Brain microvascular endothelial cell (primary cell): Measurements from ENCODE around the gene TMEM125.
A peak's percentile ranks its signal among the peaks of the same experiment; 100 is the strongest.

ENCODE experiments used
- DNase-seq: peaks from one replicate; pipeline ENCODE4 v3.0.0-alpha.2; 2020
- H3K27ac ChIP-seq: fragments of 250-450 bp; sonication (Bioruptor Pico); 2 replicates; pipeline ENCODE4 v1.5.1; 2020; ENCODE audit warnings: mild to moderate bottlenecking, moderate library complexity
- H3K27me3 ChIP-seq: fragments of 250-450 bp; sonication (Bioruptor Pico); replicated peaks from 2 replicates; pipeline ENCODE4 v1.5.1; 2020; ENCODE audit warnings: mild to moderate bottlenecking
- H3K36me3 ChIP-seq: fragments of 250-450 bp; sonication (Bioruptor Pico); replicated peaks from 2 replicates; pipeline ENCODE4 v1.5.1; 2020; ENCODE audit warnings: mild to moderate bottlenecking
- H3K4me3 ChIP-seq: 2 replicates; pipeline ENCODE4 v1.5.1; 2011; ENCODE audit warnings: low read depth, mild to moderate bottlenecking, control low read depth, low read length, moderate library complexity
- CTCF ChIP-seq: IDR thresholded peaks from 2 replicates; pipeline ENCODE4 v1.5.1; 2011; ENCODE audit warnings: low read depth, mild to moderate bottlenecking, moderate library complexity, low read length, control low read depth, inconsistent platforms; ENCODE audit errors: missing control alignments
- in situ Hi-C: cut with HindIII; loops from 2 replicates; pipeline ENCODE4 v1.10.0; 2017; ENCODE audit warnings: low sequenced_read_pairs, low pct_ligation_motif_present

Gene TMEM125

GRCh38 chr1:43313771-43314170 lies 44.0 kb downstream of the TMEM125 start:
- TF ChIP-seq CTCF: no peak
- H3K27ac ChIP-seq: no peak overlapping the region
- no peaks in the 10 kb centered on the region for H3K27me3 ChIP-seq
- H3K4me3 ChIP-seq: no peak overlapping the region
- DNase-seq: no peak
- in situ Hi-C loops: no loop called here
- H3K36me3 ChIP-seq: no peaks in the 10 kb centered on the region

GRCh38 chr1:43314233-43314632 lies 44.5 kb downstream of the TMEM125 start:
- no peak overlapping the region for H3K4me3 ChIP-seq
- TF ChIP-seq CTCF: no peak
- in situ Hi-C loops: no loop called here
- no peaks in the 10 kb centered on the region for H3K27me3 ChIP-seq
- DNase-seq: no peak
- no peaks in the 10 kb centered on the region for H3K36me3 ChIP-seq
- H3K27ac ChIP-seq: no peak overlapping the region

- Histone ChIP-seq H3K27ac (no peak overlapping the region), H3K36me3 (no peaks in the 10 kb centered on the region), H3K27me3 (no peaks in the 10 kb centered on the region), H3K4me3 (no peak overlapping the region)
- TF ChIP-seq CTCF: no peak
- in situ Hi-C loops: no loop called here
- DNase-seq: no peak
Measured at GRCh38 chr1:43315481-43315880, 45.7 kb downstream of the TMEM125 start.

- in situ Hi-C loops: no loop called here
- Histone ChIP-seq H3K27ac (no peak overlapping the region), H3K27me3 (no peaks in the 10 kb centered on the region), H3K36me3 (no peaks in the 10 kb centered on the region), H3K4me3 (no peak overlapping the region)
- TF ChIP-seq CTCF: no peak
- no peak for DNase-seq
Measured at GRCh38 chr1:43315963-43316737, 46.4 kb downstream of the TMEM125 start.

- no peak overlapping the region for H3K4me3 ChIP-seq
- no peaks in the 10 kb centered on the region for H3K27me3 ChIP-seq
- TF ChIP-seq CTCF: peak; percentile 46
- no peaks in the 10 kb centered on the region for H3K36me3 ChIP-seq
- H3K27ac ChIP-seq: no peak overlapping the region
- in situ Hi-C loops: no loop called here
- no peak for DNase-seq
Measured at GRCh38 chr1:43316738-43317520, 47.1 kb downstream of the TMEM125 start.
